HG03520 (cell line): ENCODE measurements around the gene LRRC37A.
"Not testable (repeated sequence)": the region's sequence is repeated elsewhere in the genome, so short reads cannot be mapped to it uniquely, and the experiment has no call there.

Experiments used
- ATAC-seq: cut with Tn5 transposase; IDR thresholded peaks from one replicate; pipeline ENCODE4 v1.9.1; 2021; ENCODE audit warnings: mild to moderate bottlenecking, moderate library complexity; ENCODE audit not compliant: unreplicated experiment

LRRC37A gene

DNA sequence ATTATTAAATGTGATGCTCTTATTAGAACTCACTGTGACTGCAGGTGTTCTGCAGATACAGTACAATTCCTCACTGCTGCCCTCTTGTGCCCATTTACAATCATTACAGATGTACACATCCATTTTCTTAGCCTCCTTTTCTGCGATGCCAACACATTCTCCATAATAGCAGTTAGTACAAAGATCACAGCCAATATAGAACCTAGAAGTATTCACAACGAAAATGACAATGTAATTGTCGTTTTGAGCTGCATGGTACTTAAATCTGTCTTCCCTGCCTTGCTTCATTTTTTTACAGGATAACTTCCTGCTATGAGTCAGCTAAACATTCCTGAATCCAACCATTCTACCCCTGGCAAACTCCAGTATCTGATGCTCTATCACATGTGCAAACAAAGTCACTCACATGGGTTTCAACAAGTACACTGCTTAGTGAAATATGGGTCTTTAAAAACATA is 8.1 kb upstream of the LRRC37A start:
- not testable (repeated sequence) for ATAC-seq

DNA sequence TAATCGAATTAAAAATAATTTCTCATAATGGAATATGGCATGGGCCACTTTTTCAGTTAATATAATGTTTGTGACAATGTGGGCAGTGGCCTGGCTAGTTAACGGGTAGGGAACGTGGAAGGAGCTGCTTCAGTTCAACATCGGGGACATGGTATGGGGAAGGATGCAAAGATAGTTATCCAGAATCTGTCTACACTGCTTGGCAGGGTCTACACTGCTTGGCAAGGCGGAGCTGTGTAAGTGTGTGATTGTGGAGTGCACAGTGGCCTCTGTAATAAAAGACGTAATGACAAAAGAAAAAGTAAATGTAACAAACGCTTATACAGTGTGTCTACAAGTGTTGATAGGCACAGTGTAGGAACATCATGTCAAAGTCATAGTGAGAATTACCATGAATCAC is 7.3 kb upstream of the LRRC37A start:
- not testable (repeated sequence) for ATAC-seq

DNA sequence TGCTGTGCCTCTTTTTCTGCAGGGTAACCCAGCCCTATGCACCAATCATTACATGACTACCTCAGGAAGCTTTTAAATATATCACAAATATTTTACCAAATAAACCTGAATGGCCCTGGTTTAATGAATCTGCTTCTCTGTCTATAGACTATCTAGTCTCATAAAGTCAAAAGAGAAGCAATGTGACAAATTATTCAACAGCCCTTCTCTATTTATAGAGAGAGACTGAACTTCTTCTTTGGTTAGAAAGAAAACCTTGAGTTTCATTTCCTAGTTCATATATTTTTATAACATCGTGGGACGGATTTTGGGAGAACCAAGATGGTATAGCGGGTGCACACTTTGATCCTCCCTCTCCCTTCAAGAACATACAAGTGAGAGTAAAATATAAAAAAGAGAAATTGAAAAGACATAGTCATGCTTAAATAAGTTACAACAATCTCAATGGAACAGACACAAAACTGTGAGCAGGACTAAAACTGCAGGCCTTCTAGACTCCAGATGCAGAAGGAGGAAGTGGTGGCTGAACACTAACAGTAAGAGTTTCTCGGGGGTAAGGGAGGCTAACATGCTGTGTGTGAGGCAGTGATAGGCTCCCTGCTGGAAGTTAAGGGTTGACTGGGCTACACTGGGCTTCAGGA is 3.9 kb upstream of the LRRC37A start:
- ATAC-seq: not testable (repeated sequence)

DNA sequence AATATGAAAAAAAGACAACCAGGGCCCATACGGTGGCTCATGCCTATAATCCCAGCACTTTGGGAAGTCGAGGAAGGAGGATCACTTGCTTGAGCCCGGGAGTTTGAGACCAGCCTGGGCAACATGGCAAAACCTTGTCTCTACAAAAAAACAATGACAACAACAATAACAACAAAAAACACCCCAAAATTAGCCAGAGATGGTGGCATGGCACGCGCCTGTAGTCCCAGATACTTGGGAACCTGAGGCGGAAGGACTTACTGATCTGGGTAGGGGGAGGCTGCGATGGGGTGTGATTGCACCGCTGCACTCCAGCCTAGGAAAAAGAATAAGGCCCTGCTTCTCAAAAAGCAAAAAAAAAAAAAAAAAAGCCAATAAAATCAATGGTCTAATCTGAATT is 3.3 kb upstream of the LRRC37A start:
- ATAC-seq: not testable (repeated sequence)

DNA sequence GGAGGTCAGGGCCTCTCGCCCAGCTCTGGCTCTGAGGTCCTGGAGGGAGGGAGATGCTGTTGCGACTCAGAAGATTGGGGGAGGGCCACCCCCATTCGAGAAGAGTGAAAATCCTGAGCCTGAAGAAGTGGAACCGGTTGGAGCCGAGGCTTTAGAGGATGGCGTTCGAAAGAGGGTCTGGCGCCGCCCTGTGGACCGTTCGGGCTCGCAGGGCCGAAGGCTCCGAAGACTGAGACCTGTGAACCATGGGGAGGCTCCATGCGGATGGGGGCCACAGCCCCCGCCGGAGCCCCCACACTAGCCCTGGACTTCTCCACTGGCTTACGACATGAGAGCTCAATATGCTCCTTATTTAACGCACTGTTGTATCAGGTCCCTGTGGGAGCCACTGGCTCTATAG is 46.3 kb downstream of the LRRC37A start:
- ATAC-seq: not testable (repeated sequence)

DNA sequence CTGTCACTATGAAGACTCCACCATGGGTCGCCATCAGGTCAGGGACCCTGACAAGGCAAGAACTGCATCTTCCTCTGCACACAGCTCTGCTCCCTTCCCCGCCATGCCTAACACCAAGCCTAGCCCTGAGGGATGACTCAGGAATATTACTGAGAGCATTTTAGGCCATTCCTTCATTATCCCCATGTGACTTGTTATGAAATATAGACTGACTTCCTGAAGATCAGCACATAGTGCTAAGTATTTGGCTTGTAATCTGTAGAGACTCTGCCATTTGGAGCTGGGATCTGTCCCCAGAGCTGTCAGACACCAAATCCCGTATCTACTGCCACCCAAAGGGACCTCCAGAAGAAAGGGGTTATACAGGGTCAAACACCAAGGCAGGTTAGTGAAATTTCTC is 47.2 kb downstream of the LRRC37A start:
- not testable (repeated sequence) for ATAC-seq

DNA sequence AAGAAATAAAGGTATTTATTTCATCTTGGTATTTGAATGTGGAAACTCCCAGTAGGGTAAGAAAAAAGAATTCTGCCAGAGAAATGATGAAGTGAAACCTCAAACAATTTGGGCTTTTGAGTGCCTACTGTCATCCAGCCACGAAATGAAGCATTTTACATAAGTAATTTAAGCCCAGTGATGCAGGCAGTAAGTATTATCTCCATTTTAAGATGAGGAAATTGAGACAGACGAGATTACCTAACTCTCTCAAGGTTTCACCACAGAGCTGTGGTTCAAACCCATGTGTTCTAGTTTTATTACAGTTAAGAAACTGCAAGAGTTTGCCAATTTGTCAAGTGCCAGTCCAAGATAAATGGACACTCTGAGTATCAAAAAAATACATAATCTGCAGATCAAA is 53.4 kb downstream of the LRRC37A start:
- ATAC-seq: not testable (repeated sequence)

DNA sequence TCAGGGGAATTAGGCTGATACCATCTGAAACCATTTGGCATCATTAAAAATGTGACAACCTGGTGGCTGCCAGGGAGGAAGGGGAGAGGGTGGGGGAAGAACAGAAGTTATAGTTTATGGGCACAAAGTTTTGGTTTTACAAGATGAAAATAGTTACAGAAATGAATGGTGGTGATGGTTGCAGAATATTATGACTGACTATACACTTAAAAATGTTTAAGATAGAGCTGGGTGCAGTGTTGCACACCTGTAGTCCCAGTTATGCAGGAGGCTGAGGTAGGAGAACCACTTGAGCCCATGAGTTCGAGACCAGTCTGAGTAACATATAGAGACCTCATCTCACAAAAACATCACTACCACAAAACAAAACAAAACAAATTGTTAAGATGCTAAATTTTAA is 54.1 kb downstream of the LRRC37A start:
- ATAC-seq: not testable (repeated sequence)

DNA sequence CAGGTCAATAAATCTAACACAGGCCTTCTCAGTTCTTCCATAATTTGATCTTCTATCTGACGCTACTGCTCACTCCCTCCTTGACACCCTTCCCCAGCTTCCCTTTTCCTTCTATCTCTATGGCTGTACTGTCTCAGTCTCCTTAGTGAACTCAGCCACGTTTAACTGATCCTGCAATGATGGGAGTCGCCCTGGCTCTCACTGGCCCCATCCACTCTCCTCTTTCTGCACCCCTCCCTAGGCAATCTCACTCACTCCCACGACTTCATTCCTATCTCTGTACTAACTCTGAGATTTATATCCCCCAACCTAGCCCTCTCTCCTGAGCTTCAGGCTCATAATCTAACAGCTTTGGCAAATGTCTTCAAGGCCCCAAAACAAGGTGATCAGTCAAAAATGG is 58.9 kb downstream of the LRRC37A start:
- ATAC-seq: not testable (repeated sequence)

DNA sequence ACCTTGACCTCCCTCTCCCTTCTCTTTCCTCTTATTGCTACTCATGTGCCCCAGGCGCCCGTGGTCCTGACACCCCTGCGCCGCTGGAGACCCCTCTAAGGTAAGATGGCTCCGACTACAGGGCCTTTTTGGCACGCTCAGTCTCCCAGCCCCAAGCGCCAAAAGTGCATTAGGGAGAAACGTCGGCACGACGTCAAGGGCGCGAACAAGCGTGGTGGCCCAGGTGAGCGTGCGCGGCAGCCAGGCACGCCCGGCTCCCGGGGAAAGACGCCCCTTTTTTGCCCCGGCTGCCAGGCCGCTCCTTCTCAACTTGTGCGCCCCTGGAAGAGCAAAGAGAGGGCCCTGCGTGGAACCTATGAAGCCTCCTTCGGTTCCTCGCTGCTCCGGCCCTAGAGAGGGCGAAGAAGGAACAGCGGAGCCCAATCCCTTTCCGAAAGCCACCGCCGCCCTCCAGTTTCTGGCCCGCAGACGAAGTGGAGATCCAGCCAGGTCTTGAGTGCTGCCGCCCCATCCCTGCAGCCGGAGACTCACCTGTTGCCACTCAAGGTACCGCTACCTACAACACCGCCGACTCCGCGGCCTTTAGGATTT is 66.3 kb downstream of the LRRC37A start:
- ATAC-seq: peak; percentile 20

DNA sequence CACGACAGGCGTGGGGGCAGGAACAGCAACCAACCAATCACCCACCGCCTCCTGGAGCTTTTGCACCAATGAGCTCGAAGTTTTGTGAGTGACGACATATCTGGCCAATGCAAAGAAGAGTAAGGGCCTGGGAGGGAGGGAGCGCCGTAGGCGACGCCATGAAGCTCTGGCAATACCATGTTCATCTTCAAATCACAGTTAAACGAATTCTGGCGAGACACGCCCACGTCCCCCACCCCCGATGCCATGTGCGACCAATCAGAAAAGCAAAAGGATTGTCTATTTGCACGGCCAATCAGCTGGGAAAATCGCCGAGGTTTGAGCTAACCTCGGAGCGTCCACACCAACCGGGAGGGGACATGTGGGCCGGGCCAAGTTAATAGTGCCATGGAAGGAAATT is 66.8 kb downstream of the LRRC37A start, which contains the start of gene ARL17B:
Gene ARL17B, minus strand, starts transcription at position 12 of the 400 bp plus-strand sequence. CDS start 3,369 bp downstream, outside the sequence.
- ATAC-seq: peak; percentile 99

DNA sequence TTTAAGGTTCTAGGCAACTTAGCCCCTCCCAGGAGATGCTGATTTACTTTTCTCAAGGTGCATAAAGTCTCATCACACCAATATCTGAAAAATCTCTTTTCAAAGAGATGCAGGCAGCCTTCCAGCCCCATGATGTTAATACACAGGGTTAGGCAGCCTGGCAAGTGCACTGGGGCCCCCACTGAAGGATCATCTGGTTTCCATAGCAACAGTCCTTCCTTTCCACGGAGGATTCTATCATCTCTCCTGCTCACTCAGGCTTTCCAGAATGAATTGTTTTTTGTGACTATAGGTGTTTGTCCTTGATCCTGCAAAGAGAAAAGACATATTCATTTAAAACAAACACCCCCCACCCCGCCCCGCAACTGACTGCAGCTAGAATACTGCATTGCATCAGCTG is 72.6 kb downstream of the LRRC37A start:
- ATAC-seq: not testable (repeated sequence)

DNA sequence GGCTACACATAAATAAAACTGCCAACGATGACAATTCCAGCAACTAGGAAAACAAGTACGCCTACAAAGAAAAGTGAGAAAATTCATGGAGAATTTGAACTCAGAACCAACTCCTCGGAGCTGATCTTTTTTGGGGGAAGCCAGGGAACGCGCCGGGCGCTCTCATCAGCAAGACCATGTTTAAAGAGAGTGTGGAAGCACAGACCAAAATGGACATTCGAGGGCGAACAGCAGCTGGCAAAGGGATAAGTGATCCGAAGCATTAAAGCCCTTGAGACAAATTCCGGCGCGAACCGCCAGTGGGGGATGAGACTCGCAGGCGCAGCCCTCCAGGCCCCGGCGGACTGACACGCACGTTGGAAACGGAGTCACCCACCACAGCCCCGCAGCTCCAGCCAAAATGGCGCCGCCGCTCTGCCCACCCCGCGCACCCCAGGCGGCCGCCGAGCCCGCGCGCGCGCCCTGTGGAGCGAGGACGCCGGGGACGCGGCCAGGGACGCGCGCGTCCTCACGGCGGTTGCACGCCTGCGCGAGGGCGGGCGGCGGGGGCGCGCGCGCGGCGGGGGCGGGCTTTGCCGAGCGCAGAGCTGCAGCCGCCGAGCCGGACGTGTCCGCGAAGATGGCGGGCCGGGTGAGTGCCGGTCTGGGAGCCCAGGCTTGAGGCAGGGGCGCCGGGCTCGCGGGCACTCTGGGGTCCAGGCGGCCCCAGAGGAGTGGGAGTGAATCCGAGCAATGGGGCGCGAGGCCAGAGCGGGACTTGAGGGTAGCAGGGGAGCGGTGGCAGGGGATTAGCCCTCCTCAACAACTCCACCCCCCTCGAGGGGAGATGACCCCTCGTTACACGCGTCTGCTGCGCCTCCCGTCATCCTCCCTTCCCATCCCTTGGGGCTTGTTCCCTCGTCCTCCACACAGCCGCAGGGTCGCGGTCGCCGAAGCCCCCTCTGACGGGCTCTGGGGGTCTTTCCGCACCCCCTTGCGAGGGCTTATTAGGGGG is 77.6 kb downstream of the LRRC37A start:
- ATAC-seq: peak; percentile 75

DNA sequence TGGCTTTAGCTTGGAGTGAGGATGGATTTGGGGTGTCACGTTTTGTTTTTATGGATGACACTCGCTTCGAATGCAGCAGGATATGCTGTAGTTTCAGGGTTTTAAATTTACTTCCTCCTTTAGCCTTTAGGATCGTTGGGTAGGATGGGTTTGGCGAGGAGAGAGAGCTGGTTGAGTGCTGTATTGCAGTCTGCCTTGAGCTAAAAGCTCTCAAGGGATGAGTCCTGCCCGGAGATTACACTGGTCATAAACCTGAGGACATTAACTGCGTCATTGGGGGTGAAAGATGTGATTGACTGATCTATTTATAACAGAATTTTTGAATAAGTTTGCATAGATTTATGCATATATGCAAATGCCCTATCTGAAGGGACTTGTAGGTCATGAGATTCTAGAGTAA is 78.5 kb downstream of the LRRC37A start:
- not testable (repeated sequence) for ATAC-seq

DNA sequence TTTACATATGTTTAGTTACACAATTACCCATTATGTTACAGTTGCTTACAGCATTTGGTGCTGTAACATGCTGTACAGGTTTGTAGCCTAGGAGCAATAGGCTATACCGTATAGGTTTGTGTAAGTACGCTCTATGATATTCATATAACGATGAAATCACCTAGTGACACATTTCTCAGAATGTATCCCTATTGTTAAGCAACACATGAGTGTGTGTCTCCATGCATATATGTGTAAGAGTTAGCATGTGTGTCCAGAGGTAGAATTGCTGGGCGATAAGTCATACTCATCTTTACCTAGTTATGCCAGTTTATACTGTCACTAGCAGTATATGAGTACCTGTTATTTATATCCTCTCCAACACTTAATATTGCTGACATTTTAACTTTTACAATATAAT is 88.2 kb downstream of the LRRC37A start:
- not testable (repeated sequence) for ATAC-seq

DNA sequence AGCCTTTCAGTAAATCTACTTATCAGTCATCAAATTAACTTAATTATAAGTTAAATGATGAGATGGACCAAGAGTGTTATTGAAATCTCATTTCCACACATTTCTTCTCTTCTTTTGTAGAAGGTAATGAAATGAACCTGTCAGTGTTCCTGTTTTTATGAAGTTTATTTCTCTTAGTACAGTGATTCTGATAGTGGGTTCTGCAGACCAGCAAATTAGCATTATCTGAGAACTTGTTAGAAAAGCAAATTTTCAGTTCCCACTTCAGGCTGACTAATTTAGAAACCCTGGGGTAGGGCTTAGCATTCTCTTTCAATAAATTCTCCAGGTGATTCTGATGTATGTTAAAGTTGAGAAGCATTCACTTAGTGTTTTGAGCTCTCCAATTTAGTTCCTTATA is 90.6 kb downstream of the LRRC37A start:
- ATAC-seq: not testable (repeated sequence)
